GM18508 (cell line): ENCODE data around the gene POPDC3.
"Not testable (repeated sequence)": the region's sequence is repeated elsewhere in the genome, so short reads cannot be mapped to it uniquely, and the experiment has no call there.

Experiments used
- ATAC-seq: cut with Tn5 transposase; IDR thresholded peaks from one replicate; pipeline ENCODE4 v1.9.1; 2021; ENCODE audit warnings: moderate number of reproducible peaks; ENCODE audit not compliant: insufficient read depth, unreplicated experiment

The POPDC3 gene

DNA sequence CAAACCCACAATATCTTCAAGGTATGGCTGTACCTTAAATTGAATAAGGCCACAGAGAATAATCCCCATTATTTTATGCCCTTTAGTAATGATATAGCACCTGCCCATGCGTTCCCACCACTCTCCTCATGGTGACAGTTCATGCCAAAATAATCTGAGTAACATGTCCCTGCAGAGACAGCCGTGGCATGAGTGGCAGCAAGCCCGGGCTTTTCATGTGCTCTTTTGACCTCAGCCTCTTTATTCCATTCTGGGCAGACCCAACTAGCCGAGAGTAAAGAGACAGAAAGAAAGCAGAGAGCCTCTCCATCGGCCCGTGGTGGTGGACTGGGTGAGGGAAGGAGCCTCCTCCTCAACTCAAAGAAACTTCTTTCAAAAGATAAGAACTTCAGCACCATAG is 19.9 kb upstream of the POPDC3 start:
- no peak for ATAC-seq

DNA sequence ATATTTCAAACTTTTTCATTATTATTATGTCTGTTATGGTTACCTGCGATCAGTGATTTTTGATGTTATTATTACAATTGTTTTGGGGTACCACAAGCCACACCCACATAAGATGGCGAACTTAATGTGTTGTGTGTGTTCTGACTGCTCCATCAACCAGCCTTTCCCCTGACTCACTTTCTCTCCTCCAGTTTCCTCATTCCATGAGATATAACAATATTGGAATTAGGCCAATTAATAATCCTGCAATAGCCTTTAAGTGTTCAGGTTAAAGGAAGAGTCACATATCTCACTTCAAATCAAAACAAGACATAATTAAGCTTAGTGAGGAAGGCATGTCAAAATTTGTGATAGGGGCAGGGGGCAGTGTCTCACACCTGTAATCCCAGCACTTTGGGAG is 16.3 kb upstream of the POPDC3 start:
- no peak for ATAC-seq

DNA sequence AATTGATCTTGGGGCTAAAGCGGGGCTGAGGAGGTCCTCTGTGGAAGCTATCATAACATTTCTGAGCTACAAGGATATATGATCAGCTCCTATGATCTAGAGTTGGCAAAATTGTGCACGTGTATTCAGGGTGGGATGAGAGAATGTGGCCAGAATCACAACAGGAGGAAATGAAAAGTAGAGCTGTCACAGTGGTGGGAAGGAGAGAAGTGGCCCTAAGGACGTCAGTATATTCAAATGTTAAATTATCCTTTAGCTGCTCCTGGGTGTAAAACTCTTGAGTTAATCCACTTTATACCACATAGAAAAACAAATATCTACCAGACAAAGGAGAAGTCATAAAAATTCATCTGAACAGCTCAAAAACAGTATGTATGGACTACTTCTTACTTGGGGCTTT is 14.8 kb upstream of the POPDC3 start:
- ATAC-seq = no peak

DNA sequence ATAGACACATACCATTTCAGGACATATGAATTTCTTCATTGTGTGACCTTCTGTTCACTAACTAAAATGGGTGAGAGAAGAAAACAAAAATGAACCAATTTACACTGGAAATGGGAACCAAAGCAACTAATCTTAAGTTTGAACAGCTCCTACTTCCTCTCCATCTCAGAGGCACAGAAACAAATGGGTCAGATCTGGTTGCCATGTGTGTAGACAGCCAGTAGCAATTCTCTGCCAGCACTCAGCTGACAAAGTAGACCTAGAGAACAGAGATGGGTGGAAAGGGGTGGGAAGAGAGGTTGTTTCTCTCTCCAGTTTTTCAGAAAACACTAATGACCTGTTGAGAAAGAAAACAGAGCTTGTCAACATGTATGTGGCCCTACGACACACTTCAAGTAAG is 14.3 kb upstream of the POPDC3 start:
- no peak for ATAC-seq

DNA sequence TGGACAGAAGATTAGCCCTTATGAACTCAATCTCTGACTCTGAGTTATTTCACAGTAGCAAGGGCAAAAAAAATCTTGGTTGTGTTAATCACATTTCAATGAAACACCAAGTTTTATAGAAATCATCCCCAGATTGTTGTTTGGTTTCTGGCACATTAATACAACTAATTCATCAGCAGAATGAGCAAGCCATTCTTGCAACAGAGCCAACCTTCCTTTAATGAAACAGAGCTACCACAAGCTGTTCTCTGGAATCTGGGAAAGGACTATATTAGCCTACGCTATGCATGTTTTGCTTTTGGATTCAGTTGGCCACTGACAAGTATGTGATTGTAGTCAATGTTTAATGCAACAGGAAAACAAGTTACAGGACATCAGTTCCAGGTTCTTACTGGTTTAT is 13.8 kb upstream of the POPDC3 start:
- no peak for ATAC-seq

DNA sequence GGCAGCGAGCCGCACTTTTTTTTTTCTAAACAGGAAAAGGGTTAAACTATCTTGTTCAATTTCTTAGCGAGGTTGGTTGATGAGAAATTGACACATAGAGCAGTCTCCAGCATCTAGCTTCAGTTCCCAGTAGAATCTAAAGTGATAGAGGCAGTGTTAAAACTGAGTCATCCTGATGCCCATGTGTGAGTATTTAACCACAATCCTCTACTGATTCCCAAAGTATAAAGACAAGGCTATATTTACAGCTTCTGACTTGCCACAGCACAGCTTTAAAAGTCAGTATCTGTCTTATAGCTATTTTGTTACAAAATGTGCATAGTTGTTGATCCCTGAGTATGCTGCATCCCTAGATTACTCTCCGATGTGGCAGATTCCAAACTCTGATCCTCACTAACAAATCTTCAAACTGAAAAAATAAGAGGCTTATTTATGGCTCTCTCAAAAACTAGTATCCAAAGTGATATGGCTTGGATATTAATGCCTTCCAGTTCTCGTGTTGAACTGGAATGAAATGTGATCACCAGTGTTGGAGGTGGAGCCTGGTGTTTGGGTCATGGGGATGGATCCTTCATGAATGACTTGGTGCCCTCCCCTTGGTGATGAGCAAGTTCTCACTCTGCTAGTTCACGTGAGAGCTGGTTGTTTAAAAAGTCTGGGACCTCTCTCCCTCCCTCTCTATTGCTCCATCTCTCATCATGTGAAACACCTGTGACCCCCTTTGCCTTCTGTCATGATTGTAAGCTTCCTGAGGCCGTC is 13.1 kb upstream of the POPDC3 start:
- no peak for ATAC-seq

DNA sequence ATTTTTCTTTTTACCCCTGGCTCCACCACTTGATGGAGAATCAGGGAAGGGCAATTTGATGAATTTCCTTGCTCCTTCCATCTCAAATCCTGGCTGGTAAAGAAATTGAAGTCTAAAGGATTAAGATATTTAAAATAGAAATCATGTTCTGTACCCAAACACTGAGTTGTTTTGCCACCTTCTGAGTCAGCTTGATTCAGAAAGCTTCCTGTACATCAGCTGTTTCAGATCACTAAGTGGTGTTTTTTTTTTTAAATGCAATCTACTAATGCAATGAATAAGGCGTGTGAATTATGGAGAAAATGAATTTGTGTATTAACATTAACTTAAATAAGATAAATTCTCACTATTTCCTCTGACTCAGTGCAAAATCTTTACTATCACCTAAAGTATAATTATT is 11.5 kb upstream of the POPDC3 start:
- no peak for ATAC-seq

DNA sequence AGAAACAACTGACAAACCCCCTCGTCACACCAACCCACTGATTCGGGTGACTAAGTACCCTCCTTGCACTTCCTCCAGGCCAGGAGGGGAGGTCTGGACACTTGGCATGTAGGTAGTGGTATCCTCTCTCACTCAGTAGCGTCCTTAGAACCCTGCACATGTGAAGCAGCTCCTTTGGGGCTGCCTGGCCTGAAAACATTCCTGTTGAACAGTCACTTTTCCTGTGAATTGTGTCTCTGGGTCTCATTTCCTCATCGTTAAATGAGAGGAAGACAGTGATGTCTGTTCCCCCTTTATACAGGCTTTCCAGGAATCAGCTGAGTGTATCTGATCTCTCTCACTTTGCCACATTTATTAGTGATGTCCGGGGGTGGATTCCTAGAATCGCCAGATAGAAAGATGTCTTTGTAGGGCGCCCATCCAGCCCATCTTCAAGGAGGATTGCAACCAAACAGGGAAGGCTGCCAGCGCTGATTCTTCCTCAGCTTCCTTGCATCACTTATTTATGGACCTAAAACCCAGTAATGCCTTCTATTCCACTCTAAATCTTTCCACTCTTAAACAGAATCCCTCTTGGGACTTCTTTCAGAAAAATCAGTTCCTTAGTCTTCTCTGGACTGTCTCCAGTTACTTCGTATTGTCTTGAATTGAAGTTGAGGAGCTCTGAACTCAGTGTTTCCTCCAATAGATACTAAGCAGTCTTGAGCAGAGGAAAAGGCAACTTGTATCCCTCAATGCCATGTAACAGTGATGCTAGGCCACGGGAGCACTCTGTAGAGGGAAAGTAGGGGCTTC is 9.4 kb upstream of the POPDC3 start:
- no peak for ATAC-seq

DNA sequence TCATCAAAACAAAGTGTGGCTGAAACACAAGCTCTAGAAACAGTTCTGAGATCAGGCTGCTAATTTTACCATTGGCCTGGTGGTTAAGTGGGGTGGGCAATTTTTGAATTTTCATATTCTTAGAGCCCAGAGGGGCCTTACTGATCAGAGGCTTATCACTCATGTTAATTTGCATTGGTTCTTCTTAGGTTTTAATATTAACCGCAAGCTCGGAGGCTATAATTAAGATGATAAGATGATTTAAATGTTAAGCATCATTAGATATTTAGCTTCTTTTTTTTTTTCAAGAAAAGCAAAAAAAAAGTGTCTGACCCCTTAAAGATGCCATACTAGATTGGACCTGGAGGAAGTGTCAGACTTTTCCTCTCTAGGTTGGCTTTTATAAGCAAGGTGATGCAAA is 8.4 kb upstream of the POPDC3 start:
- no peak for ATAC-seq

DNA sequence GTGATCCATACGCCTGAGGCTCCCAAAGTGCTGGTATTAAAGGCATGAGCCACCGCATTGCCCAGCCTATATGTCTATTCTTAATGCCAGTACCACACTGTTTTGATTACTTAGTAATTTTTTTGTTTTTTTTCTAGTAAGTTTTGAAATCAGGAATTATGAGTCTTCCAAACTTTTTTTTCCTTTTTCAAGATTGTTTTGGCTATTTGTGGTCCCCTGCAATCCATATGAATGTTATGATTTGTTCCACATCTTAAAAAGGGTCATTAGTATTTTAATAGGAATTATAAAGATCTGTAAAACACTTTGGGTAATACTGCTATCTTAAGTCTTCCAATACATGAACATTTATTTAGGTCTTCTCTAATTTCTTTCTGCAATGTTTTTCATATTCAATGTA is 6.8 kb upstream of the POPDC3 start:
- no peak for ATAC-seq

DNA sequence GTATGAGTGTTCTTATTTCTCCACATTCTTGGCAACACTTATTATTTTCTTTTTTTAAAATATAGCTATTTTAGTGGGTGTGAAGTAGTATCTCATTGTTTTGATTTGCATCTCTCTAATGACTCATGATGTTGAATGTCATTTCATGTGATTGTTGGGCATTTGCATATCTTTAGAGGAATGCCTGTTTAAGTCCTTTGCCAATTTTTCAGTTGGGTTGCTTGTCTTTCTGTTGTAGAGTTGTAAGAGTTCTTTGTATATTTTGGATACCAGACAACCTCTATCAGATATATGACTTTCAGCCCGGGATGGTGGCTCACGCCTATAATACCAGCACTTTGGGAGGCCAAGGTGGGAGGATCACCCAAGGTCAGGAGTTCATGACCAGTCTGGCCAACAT is 5.1 kb upstream of the POPDC3 start:
- no peak for ATAC-seq

DNA sequence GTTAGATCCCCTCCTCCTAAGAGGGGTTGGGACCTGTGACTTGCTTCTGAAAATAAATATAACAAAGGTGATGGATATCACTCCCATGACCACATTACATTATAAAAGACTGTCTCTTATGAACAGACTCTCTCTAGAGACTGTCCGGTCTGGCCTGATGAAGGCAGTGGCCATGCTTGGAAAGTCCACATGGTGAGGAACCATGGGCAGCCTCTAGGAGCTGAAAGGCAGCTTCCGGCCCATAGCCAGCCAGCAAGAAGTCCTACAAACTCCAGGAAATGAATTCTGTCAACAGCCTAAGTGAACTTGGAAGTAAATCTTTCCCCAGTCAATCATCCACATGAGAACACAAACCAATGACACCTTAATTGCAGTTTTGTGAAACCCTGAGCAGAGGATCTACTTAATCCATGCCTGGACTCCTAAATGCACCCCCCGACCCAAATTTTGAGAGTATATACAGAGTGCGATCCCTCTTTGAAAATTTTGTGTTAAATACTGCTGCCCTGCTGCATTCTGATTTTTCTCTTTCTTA is 2.2 kb upstream of the POPDC3 start:
- ATAC-seq = no peak

DNA sequence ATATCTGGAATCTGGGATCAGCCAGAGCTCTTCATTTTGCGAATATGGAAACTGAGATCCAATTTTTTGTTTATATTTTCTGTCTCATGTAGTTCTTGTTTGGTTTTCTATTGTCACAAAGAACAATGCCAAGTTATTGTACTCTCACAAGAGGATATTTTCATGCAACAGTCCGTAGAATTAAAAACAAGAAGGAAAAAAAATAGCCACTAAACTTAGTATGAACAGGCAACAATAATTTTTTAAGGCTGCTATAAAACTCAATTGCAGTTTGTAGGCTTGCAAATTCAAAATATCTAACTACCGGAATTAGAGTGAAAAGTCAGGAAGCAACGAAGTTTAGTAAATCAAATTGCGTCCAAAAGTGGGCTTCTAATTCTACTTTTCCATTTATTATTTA is 1.2 kb downstream of the POPDC3 start:
- ATAC-seq = no peak

DNA sequence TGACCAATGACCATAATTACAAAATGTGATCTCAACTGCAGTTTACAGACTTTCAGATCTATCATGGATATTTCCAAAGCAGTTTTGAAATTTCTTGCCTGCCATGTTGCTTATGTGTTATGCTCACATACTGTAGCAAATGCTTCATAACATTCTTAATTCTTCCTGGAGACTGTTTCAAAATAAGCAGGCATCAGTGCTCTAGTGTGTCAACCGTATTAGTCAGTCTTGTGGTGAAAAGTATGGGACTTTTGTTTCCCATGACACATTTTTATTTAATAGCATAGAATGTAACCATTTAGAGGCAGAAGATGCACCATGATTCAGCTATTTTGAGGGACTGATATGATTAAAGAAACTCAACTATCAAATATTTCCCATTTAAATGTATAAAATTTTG is 1.7 kb downstream of the POPDC3 start:
- no peak for ATAC-seq

DNA sequence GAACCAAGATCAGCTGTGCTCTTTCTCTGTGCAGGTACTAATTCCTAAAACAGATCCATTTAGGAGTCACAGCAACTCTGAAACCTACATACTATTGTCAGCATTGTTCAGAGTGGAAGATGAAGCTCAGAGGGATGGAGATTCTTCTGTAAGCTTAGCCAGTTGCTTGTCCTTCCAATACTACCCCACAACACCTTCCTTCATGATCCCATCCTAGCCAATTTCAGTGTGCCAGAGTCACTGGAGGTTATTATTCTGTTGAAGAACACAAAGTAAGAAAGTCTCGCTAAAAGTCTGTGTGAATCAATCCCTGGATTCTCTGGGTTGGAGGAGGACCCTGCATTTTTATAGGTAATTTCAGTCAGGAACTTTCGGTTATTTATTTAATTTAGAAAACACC is 2.3 kb downstream of the POPDC3 start:
- ATAC-seq = no peak

DNA sequence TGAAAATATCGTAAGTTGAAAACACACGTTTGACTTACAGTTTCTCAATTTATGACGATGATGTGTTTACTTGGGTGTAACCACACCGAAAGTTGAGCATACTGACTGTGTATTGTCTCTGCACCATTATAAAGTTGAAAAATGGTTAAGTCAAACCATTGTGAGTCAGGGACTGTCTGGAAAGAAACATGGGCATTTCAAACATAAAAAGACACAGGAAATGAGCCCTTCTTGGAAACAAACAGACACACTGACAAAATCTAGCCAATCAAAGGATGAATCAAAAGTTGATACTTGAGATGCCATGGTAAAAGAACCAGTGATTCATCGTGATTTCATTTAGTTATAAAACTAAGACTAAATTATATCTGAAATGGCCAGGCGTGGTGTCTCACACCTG is 5.3 kb downstream of the POPDC3 start:
- no peak for ATAC-seq

DNA sequence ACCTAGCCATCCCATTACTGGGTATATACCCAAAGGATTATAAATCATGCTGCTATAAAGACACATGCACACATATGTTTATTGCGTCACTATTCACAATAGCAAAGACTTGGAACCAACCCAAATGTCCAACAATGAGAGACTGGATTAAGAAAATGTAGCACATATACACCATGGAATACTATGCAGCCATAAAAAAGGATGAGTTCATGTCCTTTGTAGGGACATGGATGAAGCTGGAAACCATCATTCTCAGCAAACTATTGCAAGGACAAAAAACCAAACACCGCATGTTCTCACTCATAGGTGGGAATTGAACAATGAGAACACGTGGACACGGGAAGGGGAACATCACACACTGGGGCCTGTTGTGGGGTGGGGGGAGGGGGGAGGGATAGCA is 7.3 kb downstream of the POPDC3 start:
- ATAC-seq = not testable (repeated sequence)

DNA sequence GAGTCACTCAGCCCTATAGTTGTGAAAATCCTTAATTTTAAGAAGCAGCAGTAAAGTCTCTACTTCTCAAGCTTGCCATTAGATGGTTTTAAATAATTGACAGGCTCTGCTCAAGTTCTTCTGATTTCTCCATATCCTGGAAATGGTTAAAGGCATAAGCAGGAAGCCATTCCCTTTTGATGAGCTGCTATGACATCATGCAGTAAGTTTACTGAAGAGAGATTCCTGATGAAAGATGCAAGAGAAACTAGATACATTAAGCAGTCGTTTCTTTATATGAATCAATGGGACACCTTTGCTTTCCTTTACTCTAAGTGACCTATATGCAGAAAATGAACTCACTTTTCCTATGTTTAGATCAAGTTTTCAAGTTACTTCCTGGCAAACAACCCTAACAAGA is 9.8 kb downstream of the POPDC3 start:
- no peak for ATAC-seq

DNA sequence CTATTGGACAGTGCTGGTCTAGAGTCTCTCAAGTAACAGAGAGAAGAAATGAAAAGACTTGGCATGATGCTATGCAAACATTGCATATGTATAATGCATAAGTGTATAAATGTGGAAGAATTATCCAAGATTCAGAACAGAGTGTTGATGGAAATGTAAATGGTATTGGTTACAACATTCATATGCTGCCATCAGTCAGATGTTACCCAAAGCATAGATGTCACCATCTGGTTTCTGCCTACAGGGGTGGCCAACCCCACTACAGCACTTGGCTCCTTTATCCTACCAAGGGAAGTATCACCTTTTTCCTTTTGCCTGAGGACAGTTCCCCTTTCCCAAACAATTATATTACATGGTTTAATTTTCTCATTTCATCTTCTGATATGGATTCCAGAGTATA is 11.9 kb downstream of the POPDC3 start:
- no peak for ATAC-seq

DNA sequence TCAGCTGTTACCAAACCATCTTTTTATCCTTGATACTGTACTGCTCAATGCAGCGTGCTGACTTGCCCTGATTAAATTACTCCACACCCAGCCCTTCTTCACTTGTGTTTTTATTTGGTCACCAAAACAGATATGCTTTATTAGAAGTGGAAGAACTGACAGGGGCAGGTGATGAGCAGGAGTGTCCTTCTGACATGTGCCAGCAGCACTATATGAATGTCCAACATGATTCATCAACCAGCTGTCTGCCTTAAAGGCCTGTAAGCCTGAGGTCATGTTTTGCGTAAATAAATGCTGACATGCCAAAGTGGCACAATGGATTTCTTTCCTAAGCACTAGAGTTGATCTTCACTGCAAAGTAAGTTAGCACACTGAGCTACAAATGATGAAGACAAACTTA is 15.4 kb downstream of the POPDC3 start:
- no peak for ATAC-seq

DNA sequence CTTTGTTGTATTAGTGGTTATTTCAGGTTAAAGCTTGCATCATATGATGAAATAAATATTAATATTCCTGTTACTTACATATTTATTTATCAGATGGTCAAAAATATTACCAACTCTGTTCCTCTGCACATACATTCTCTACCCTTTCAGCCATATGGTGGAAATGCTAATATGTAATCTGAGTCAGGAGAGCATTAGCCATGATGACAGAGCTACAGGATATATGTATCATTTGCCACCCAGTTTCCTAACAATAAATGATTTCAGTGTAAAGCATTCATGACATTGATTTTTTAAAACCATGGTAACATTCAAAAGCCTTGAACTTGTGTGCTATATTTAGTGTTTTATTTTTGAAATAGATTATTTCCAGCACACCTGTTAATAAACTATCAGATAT is 16.6 kb downstream of the POPDC3 start:
- ATAC-seq = no peak

DNA sequence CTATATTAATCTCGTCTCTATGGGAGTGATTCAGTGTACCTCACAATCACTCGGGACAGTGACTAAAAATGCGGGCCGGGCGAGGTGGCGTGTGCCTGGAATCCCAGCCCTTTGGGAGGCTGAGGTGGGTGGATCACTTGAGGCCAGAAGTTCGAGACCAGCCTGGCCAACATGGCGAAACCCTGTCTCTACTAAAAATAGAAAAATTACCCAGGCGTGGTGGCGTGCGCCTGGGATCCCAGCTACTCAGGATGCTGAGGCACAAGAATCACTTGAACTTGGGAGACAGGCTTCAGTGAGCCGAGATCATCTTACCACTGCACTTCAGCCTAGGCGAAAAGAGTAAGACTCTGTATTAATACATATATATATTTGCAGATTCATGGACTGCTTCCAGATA is 17.4 kb downstream of the POPDC3 start:
- ATAC-seq = no peak
